ENCODE data around the gene SPAG5.
A peak's percentile ranks its signal among the peaks of the same experiment; 100 is the strongest.

Gene SPAG5

DNA sequence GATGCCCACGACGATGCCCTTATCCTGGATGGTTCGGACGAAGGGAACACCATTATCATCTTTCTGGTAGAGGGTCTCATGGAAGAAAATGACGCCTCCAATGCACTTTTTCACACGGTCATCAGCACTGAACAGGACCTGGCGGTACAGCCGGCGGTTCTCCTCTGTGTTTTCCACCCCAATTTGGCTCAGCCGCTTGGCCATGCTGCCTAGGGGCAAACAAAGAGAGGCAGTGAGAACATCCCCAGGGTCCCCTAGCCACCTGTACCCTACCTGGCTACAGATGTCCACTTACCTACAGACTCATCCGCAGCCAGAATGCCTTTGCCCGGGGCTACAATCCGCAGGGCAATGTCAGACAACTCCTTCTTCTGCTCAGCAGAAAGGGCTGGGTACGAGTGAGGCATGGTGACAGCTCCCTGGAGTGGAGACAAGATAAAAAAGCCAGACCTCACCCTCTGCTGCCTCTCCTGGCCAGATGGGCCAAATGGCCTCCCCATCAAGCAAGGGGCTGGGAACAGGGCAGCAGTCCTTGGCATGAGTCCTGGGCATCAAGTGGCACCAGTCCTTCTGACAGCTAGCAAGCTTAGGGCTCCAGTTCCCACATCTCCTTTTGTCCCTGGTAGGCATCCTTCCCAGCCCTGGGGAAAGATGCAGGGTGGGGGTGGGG is 23.6 kb downstream of the SPAG5 start:
- DNase-seq: no peak
- in situ Hi-C loops (cut with MboI; ENCODE audit: low pct_unique_long_range_greater_than_20kb, low sequenced_read_pairs): no loop called here

DNA sequence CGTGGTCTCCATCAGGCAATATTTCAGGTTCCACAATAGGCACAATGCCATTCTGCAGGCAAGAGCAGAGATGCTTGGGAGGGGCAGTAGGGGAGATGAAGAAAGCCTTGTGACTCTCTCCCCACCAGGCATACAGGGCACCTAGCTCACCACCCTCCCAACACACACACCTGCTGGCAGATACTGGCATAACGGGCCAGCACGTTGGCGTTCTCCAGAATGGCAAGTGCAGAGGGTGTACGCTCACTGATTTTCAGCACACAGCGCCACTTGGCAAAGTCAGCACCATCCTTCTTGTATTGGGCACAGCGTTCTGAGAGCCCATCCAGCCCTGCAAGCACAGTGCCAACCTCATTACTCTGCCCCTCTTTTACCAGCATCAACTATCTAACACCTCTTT is 24.3 kb downstream of the SPAG5 start:
- no peak for DNase-seq
- in situ Hi-C loops (cut with MboI; ENCODE audit: low pct_unique_long_range_greater_than_20kb, low sequenced_read_pairs): no loop called here

DNA sequence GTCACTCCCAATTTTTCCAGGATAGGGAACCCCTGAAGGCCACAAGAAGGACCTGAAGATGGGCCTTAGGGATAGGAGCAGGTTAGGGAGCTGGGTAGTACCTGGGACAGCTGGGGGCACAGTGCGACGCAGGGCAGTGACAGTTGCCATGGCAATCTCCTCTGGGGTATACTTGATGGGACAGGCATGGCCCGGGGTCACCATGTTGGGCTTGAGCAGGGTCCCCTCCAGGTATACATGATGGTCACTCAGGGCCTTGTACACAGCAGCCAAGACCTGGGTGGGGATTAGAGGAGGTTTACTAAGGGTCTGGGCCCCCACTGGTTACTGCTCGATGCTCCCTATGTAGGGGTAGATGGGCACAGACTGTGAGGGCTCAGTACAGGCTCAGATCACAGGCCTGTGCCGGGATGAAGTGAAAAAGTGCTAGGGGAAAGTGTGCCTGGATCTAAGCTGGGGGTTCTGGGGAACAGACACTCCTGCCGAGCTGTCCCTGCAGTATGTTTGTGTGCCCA is 24.8 kb downstream of the SPAG5 start:
- in situ Hi-C loops (cut with MboI; ENCODE audit: low pct_unique_long_range_greater_than_20kb, low sequenced_read_pairs): no loop called here
- no peak for DNase-seq

DNA sequence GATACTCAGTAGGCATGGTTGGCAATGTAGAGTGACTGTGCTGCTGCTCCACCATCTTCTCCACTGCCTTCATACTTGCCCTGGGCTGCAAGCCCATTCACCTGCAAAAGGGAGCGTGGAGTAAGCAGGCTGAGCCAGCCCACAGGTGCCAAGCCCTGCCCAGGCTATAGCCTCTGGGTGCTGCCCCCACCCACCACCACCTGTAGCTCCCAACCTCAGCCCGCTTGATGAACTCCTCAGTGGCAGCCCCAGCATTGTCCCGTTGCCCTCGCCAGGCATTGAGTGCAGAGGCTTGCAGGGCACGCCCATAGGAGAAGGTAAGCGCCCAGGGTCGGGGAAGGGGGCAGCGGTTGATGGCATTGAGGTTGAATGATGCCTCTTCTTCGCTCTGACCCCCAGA is 25.3 kb downstream of the SPAG5 start:
- DNase-seq: no peak
- in situ Hi-C loops (cut with MboI; ENCODE audit: low pct_unique_long_range_greater_than_20kb, low sequenced_read_pairs): no loop called here

DNA sequence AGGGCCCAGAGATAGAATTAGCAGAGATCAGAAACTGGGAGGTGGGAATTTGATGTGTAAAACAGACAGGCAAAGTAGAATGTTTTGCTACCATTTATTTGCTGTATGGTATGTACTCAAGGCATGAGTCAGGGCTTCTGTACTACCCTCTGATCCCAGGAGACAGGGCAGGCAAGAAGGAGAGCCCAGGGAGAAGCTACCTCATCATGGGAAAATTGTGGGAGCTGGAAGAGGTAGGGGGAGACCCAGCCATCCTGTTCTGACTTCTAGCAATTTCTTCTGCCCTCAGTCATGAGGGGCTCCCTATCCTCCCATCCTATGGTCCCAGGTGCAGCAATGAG is 25.8 kb downstream of the SPAG5 start:
- in situ Hi-C loops (cut with MboI; ENCODE audit: low pct_unique_long_range_greater_than_20kb, low sequenced_read_pairs): no loop called here

DNA sequence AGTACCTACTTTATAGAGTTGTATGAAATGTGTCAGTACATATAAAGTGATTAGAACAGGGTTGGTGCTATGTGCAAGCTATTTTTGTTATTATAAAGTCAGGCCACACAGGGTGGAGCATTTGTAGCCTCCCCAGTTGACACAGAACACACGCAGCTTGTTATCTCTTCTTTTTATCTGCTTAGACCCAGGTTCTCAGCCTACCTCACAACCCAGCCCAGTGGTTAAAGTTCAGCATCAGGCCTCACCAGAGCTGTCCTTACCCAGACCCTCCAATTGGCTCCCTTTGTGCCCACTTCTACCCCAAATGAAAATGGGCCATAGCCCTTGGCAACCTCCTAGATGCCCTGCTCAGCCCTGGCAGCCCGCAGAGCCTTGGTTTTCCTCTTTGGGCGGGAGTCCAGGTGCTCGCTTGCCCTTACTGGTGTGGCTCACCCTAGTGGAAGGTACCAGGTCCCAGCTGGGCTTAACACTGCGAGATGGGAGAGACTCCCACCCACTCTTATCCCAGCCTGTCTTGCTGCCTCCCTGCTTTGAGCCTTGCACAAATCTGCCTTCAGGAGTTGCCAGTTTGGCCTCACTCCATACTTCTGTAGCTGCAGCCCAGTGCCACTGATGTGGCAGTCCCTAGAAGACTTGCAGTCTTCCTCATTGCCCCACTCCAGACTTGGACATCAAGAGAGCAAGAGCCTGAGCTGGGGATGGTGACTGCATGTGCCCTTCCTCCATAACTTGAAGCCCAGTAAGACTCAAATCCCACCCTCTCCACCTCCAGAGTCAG is 26.4 kb downstream of the SPAG5 start:
- in situ Hi-C loops (cut with MboI; ENCODE audit: low pct_unique_long_range_greater_than_20kb, low sequenced_read_pairs): no loop called here
- DNase-seq: no peak

More for the DNA sequence above, 25.8 kb downstream of the SPAG5 start:
- DNase-seq: no peak

DNA sequence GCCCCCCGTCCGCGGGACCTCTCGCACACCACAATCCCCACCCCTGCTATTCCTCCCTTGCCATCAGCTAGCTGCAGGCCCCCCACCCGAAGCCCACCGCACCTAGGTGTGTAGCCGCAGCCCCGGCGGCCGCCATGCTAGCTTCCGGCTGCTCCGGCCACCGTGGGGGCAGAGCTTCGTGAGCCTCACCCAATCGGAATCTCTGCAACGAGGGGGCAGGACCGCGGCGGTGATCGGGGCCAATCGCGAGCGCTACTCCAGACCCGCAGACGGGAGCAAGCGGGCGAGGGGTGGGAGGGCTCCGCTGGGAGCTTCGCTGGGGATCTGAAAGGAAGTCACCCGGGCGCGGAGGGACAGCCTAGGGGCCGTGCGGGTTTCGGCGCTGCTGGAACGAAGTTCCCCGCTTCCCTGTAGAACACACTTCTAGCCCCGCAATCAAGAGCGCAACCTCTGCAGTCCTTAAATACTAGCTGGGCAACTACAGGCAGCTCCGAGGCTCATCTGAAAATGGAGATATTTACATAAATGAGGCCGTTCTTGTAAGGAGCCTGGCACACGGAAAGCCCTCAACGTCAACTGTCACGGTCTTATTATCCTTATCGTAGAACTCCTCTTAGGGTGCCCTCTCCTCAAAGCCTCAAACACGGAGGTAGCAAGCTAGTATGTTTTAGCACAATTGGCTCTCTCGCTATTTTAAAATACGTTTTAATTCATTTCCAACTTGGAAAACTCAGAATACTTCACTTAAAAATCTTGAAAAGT is 27.3 kb downstream of the SPAG5 start, which contains the start of gene PIGS:
Gene PIGS (minus strand): TSS at position 164 of the 762 bp plus-strand sequence. CDS start 28 bp downstream, at position 136.
- in situ Hi-C loops (cut with MboI; ENCODE audit: low pct_unique_long_range_greater_than_20kb, low sequenced_read_pairs): no loop called here
- peak; percentile 94 for DNase-seq

DNA sequence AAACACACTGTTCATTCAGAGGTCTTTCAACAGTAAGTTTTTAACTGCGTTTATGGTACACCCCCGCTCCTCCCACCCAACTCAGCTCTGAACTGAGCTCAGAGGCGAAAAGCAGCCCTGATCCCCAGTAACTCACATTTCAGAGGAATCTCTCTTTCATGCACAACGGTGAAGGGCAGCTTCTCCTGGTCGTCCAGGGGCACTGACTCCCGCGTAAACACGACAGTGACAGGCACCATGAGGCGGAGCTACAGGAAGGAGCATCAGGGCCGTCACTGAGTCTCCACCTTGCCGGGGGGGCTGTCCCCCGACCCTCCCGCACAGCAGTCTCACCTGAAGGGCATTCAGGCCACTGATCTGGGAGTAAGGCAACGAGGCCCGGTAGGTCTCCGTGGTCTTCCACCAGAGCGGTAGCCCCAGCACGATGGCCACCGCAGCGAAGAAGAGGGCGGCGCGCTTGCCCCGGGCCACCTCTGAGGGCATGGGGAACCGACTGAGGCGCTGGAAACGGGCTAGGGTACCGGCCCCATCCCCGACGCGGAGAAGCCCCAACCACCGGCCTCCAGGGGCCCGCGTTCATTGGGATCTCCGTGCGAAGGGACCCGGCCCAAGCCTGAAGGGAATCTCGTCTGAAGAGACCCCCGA is 28.0 kb downstream of the SPAG5 start:
- in situ Hi-C loops (cut with MboI; ENCODE audit: low pct_unique_long_range_greater_than_20kb, low sequenced_read_pairs): no loop called here
- peak; percentile 46 for DNase-seq

DNA sequence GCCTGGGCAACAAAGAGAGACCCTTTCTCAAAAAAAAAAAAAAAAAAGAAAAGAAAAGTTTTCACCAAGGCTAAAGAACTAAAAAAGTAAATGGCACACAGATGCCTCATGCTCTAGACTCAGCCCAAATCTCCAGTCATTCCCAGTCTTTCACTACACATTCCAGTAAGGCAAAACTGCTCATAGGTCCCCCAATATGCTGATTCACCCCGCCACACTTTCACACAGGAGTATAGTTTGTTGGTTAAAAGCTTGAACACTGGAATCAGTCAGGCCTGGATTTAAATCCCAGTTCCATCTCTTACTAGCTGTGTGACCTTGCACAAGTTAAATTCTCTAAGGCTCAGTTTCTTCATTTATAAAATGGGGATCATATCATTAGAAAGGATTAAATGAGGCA is 29.4 kb downstream of the SPAG5 start:
- in situ Hi-C loops (cut with MboI; ENCODE audit: low pct_unique_long_range_greater_than_20kb, low sequenced_read_pairs): no loop called here
- no peak for DNase-seq

DNA sequence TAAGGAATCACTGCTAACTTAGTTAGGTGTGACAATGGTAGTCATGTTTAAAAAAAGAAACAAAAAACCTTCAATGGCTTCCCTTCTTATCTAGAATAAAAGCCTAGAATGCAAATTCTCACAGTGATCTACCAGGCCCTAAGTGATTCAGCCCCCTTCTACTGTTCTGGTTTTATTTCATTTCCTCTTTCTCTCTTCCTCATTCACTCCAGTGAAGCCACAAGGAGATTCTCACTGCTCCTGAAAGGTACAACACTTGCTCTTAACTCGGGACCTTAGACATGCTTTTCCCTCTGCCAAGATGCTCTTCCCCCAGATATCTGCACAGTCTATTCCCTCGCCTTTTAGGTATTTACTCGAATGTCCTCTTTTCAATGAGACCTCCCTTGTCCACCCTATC is 31.2 kb downstream of the SPAG5 start:
- in situ Hi-C loops (cut with MboI; ENCODE audit: low pct_unique_long_range_greater_than_20kb, low sequenced_read_pairs): no loop called here
- peak; percentile 77 for DNase-seq

DNA sequence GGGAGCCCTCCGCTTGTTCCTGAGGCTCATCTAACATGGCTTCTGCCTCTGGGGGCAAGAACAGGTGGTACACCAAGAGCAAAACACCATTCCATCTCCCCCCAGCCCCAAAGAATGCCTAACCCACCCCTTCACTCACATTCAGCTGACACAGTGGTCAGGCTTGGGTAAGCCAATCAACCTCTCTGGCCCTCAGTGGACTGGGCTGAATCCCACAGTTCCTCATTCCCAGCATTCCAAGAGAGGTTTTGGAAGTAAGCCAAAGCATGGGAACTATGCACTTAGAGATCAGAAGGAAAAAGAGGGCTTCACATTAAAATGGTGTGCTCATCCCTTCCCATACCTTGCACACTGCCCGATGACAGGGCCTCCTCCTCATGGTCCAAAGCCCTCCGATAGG is 35.4 kb downstream of the SPAG5 start:
- no peak for DNase-seq
- in situ Hi-C loops (cut with MboI; ENCODE audit: low pct_unique_long_range_greater_than_20kb, low sequenced_read_pairs): no loop called here

DNA sequence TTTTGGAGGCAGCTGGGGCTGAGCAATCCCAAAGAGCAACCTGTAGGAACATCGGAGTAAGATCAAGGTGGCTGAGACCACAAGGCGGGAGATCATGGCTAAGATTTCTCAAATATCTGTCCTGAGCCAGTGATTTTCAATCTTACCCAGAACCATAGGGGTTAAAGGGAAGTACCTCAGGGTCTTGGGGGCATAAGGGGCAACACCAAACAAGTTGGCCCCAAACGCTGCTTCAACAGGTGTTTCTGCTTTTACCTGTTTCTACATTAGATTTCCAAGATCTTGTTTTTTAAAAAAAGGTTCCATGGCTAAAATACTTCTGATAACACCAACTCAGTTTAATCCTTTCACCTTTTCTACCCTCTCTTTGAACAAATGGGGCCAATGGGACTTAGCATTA is 43.8 kb downstream of the SPAG5 start:
- DNase-seq: no peak
- in situ Hi-C loops (cut with MboI; ENCODE audit: low pct_unique_long_range_greater_than_20kb, low sequenced_read_pairs): no loop called here

DNA sequence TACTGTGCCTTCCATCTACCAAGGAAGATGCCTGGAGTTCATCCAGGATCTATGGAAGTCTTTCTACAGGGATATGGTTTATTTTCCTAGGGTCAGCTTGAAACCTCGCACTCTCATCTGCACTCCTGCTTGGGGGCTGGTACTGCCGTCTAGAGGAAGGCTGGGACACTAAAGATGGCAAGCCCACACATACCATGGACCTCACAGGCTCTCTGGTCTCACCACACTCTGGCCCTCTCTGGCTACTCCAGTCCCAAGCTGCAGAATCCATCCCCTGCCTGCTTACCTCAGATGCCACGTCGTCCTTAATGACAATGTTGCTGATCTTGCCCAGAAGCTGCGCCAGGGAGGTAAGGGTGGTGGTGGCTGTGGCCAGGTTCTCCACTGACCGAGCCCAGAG is 44.3 kb downstream of the SPAG5 start:
- in situ Hi-C loops (cut with MboI; ENCODE audit: low pct_unique_long_range_greater_than_20kb, low sequenced_read_pairs): no loop called here
- DNase-seq: no peak

DNA sequence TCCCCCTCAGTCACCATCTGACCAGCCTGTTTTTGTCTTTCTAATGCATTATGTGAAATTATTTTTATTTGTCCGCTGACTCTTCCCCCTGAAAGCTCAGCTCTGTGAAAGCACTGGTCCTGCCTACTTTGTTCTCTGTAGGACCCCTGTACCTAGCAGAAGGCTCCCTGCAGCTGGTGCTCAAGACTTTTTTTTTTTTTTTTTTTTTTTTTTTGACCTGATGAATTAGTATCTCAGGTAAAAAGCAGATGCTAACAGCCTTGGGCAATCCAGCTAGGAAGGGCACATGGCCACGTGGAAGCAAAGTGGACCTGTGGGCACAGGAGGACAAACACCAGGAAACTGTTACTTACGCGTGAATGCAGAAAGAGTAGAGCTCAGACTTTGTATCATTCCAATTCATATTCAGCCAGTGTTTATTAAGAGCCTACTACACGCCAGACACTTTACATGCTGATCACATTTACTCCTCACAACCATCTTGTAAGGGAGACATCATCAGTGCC is 45.8 kb downstream of the SPAG5 start:
- in situ Hi-C loops (cut with MboI; ENCODE audit: low pct_unique_long_range_greater_than_20kb, low sequenced_read_pairs): no loop called here
- DNase-seq: no peak

DNA sequence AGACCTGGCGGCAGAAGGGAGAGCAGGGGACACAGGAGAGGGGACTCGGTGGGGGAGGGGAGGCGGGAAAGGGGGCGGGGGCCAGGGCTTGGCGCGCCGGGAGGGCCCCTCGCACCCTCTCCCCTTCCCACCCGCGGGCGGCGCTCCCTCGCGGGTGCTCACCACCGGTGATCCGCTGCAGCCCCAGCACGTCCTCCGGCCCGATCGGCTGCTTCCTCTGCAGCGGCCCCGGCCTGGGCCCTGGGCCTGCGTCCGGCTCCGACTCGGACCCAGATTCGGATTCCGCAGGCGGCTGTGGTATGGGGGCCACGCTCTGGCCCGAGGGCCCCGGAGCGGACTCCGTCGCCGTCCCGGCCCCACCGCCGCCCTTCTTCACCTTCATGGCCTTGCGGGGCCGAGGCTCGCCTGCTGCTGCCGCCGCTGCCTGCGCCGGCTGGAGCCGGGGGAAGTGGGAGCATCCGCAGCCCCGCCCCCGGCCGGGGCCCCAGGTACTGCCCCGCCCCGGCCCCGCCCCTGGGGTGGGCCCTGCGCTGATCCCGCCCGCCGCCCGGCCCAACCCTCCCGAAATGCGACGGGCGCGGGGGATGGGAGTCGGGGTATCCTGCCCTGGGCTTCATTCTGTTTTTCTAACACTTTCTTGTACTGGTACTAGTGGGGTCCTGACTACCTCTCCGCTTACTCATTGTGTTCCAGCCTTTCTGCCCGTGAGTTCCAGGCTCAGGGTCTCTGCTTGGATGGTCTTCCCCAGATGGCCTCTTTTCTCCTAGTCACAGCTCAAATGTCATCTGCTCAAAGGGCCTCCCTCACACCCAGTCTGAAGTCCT is 46.4 kb downstream of the SPAG5 start, which contains the start of gene UNC119:
Gene UNC119 (minus strand): TSS at position 449 of the 824 bp plus-strand sequence. CDS start 67 bp downstream, at position 382.
- peak; percentile 63 for DNase-seq
- in situ Hi-C loops (cut with MboI; ENCODE audit: low pct_unique_long_range_greater_than_20kb, low sequenced_read_pairs): no loop called here

DNA sequence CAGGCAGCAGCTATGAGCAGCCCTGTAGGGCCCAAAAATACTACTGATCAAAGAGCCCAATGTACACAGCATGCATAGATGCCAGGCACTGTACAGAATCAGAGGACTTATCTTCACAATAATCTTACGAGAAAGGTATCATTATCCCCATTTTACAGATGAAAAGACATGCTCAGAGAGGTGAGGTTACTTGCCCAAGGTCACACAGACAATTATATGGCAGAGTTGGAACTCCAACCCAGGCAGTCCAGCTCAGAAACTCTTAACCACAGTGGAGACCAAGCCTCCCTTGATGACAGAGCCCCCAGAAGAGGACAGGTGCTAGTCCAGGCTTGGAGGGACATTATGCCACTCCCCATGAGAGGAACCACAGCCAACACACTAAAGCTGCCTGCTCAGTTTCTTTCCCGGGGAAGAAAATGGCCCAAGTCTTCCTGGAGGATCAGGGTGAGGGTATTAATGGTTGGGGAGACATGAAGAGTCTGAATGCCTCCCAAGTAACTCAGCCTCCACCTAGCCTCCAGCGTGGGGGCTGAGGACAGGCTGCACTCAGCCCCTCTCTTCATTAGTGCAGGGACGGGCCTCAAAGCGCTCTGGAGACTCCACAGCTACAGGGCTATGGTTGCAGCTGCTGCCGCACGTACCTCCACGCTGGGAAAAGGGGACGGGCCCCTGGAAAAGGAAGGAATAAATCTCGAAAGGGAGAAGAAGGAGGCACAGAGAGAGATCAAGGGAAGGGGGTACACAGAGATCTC is 47.2 kb downstream of the SPAG5 start:
- DNase-seq: peak; percentile 25
- in situ Hi-C loops (cut with MboI; ENCODE audit: low pct_unique_long_range_greater_than_20kb, low sequenced_read_pairs): no loop called here

DNA sequence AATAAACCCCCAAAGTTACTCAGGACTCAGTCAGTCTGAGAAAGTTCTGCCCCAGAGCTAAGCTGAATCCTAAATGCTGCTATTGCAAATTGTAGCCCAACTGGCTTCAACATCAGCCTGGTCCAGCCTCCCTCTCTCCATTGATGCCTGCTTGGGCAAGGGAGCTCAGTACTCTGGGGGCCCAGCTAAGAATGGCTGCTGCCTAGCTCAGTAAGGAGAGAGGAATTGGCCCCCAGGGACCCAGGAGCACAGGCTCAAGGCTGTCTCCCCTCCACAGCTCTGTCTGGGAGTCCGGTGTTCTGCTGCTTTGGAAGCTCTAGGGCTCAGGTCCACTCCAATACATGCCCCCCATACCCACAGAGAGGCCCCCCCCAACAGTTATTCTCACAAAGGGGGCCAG is 48.0 kb downstream of the SPAG5 start:
- in situ Hi-C loops (cut with MboI; ENCODE audit: low pct_unique_long_range_greater_than_20kb, low sequenced_read_pairs): no loop called here
- no peak for DNase-seq

Measured in KBM-7 (cell line).